Endothelial cell (in vitro differentiated cells): ENCODE results near the gene GSN. TPM values are rescaled to one million over a fixed set of nuclear protein-coding genes. Genes with fewer than 3 reads are reported as not detected.

Source experiments
- DNase-seq: peaks from one replicate; pipeline ENCODE4 v3.0.0; 2021; ENCODE audit warnings: low spot score
- H3K27ac Mint-ChIP-seq: one replicate; pipeline ENCODE4 v1.8.0; 2021; ENCODE audit warnings: mixed read lengths, inconsistent platforms; ENCODE audit not compliant: unreplicated experiment
- H3K27me3 Mint-ChIP-seq: one replicate; pipeline ENCODE4 v1.8.0; 2021; ENCODE audit warnings: mild to moderate bottlenecking, moderate library complexity, mixed read lengths, inconsistent platforms; ENCODE audit not compliant: unreplicated experiment
- H3K36me3 Mint-ChIP-seq: one replicate; pipeline ENCODE4 v1.8.0; 2021; ENCODE audit warnings: mild to moderate bottlenecking, low read depth, mixed read lengths, inconsistent platforms; ENCODE audit not compliant: unreplicated experiment
- H3K4me1 Mint-ChIP-seq: one replicate; pipeline ENCODE4 v1.8.0; 2021; ENCODE audit warnings: mild to moderate bottlenecking, mixed read lengths, inconsistent platforms; ENCODE audit not compliant: unreplicated experiment
- H3K4me3 Mint-ChIP-seq: one replicate; pipeline ENCODE4 v1.8.0; 2021; ENCODE audit warnings: mild to moderate bottlenecking, mixed read lengths, inconsistent platforms; ENCODE audit not compliant: unreplicated experiment
- H3K9me3 Mint-ChIP-seq: one replicate; pipeline ENCODE4 v1.8.0; 2021; ENCODE audit warnings: mixed read lengths, inconsistent platforms; ENCODE audit not compliant: unreplicated experiment
- CTCF ChIP-seq: fragments of 200-600 bp; sonication (generic); IDR thresholded peaks from one replicate; pipeline ENCODE4 v1.5.0; 2021; ENCODE audit warnings: antibody characterized with exemption; ENCODE audit not compliant: unreplicated experiment
- total RNA-seq: library from RNA; stranded (reverse); fragmentation: NEBNext Ultra II Directional; extraction: Animal tissue kit (Norgen Biotek cat#: 25700); gene quantifications from one replicate; pipeline ENCODE4 v1.2.1, GENCODE V29; 2021; ENCODE audit not compliant: unreplicated experiment

The GSN gene
- total RNA-seq, 1 donor from 2014 or later = 205 TPM

- Mint-ChIP-seq H3K27me3 (peaks cover 2% of the 10 kb centered on the region), H3K27ac (no peak overlapping the region), H3K36me3 (peaks cover 46% of the 10 kb centered on the region), H3K4me3 (no peak overlapping the region), H3K9me3 (no peaks in the 10 kb centered on the region), H3K4me1 (no peaks in the 10 kb centered on the region)
- TF ChIP-seq CTCF = no peak
- DNase-seq = no peak
Observed at GRCh38 chr9:121313458-121314152, 45.6 kb downstream of the GSN start.

- H3K4me3 Mint-ChIP-seq = no peak overlapping the region
- TF ChIP-seq CTCF = no peak
- H3K27ac Mint-ChIP-seq = no peak overlapping the region
- H3K9me3 Mint-ChIP-seq = no peaks in the 10 kb centered on the region
- no peak for DNase-seq
- no peaks in the 10 kb centered on the region for H3K27me3 Mint-ChIP-seq
- no peaks in the 10 kb centered on the region for H3K4me1 Mint-ChIP-seq
- peaks cover 24% of the 10 kb centered on the region for H3K36me3 Mint-ChIP-seq
Observed at GRCh38 chr9:121316378-121316777, 48.4 kb downstream of the GSN start.

- Mint-ChIP-seq H3K9me3 (no peaks in the 10 kb centered on the region), H3K27me3 (no peaks in the 10 kb centered on the region), H3K4me1 (no peaks in the 10 kb centered on the region), H3K36me3 (peaks cover 20% of the 10 kb centered on the region), H3K4me3 (peak overlapping the region; percentile 65), H3K27ac (no peak overlapping the region)
- no peak for TF ChIP-seq CTCF
- DNase-seq = no peak
Observed at GRCh38 chr9:121316852-121317373, 49.0 kb downstream of the GSN start.

- Mint-ChIP-seq H3K27me3 (no peaks in the 10 kb centered on the region), H3K4me1 (no peaks in the 10 kb centered on the region), H3K4me3 (peak overlapping the region; percentile 65), H3K36me3 (peaks cover 27% of the 10 kb centered on the region), H3K9me3 (no peaks in the 10 kb centered on the region), H3K27ac (no peak overlapping the region)
- DNase-seq = no peak
- TF ChIP-seq CTCF = no peak
Observed at GRCh38 chr9:121317737-121318630, 50.0 kb downstream of the GSN start.
